Endodermal cell (in vitro differentiated cells): ENCODE data around the gene SPTLC3. TPM values are rescaled to one million over a fixed set of nuclear protein-coding genes. Genes with fewer than 3 reads are reported as not detected.

ENCODE experiments used
- DNase-seq: peaks from one replicate; pipeline ENCODE4 v3.0.0-alpha.2; 2017
- H3K27ac ChIP-seq: 2 replicates; pipeline ENCODE4 v1.5.1; 2013; ENCODE audit warnings: mild to moderate bottlenecking, low read depth, low read length, moderate library complexity
- H3K27me3 ChIP-seq: 2 replicates; pipeline ENCODE4 v1.6.1; 2013; ENCODE audit warnings: mild to moderate bottlenecking, low read length, moderate library complexity; ENCODE audit not compliant: insufficient read depth, control insufficient read depth, poor library complexity, severe bottlenecking
- H3K36me3 ChIP-seq: 2 replicates; pipeline ENCODE4 v1.7.0; 2013; ENCODE audit warnings: mild to moderate bottlenecking, low read length, moderate library complexity; ENCODE audit not compliant: control insufficient read depth, insufficient read depth
- H3K4me1 ChIP-seq: one replicate; pipeline ENCODE4 v1.7.0; 2013; ENCODE audit warnings: low read length; ENCODE audit not compliant: control insufficient read depth, insufficient read depth
- H3K4me3 ChIP-seq: 2 replicates; pipeline ENCODE4 v1.5.1; 2013; ENCODE audit warnings: mild to moderate bottlenecking, low read length, moderate library complexity
- H3K9ac ChIP-seq: 2 replicates; pipeline ENCODE4 v1.6.1; 2013; ENCODE audit warnings: mild to moderate bottlenecking, low read length, moderate library complexity; ENCODE audit not compliant: poor library complexity, severe bottlenecking; ENCODE audit errors: extremely low read depth
- H3K9me3 ChIP-seq: 2 replicates; pipeline ENCODE4 v1.6.1; 2013; ENCODE audit warnings: mild to moderate bottlenecking, low read length, moderate library complexity; ENCODE audit not compliant: control insufficient read depth
- H3K27ac Mint-ChIP-seq: 2 replicates; pipeline ENCODE4 v1.8.0; 2020; ENCODE audit warnings: mixed read lengths
- H3K27me3 Mint-ChIP-seq: 2 replicates; pipeline ENCODE4 v1.8.0; 2021; ENCODE audit warnings: mild to moderate bottlenecking, mixed read lengths; ENCODE audit not compliant: insufficient read depth
- H3K36me3 Mint-ChIP-seq: 2 replicates; pipeline ENCODE4 v1.8.0; 2020; ENCODE audit warnings: low read depth, mixed read lengths
- H3K4me1 Mint-ChIP-seq: 2 replicates; pipeline ENCODE4 v1.8.0; 2020; ENCODE audit warnings: mixed read lengths
- H3K4me3 Mint-ChIP-seq: 2 replicates; pipeline ENCODE4 v1.8.0; 2020; ENCODE audit warnings: mild to moderate bottlenecking, moderate library complexity, mixed read lengths
- H3K9me3 Mint-ChIP-seq: 2 replicates; pipeline ENCODE4 v1.8.0; 2020; ENCODE audit warnings: mild to moderate bottlenecking, mixed read lengths
- CTCF ChIP-seq: fragments of 200-600 bp; sonication (generic); conservative IDR thresholded peaks from 2 replicates; pipeline ENCODE4 v1.5.0; 2021; ENCODE audit warnings: antibody characterized with exemption, mild to moderate bottlenecking
- WGBS, 2 experiments: methylation state at CpG; one replicate each; pipeline versions ENCODE4 v1.1.5 to v1.1.7; 2013; ENCODE audit warnings: missing lambda C conversion rate in 2 of 2, mixed read lengths in 1 of 2; ENCODE audit not compliant: insufficient coverage in 1 of 2, insufficient read length in 1 of 2; 5-methylcytosine and 5-hydroxymethylcytosine counted together
- total RNA-seq, 2 donors: library from RNA; stranded (reverse); fragmentation: NEBNext Ultra II Directional in 1 of 2; extraction: Animal tissue kit (Norgen Biotek cat#: 25700) in 1 of 2; gene quantifications; 2 replicates in 1 of 2; 3 replicates in 1 of 2; pipeline ENCODE4 v1.2.1, GENCODE V29; 2021

SPTLC3 gene
- total RNA-seq, 2 donors from 2014 or later, result 1.6 TPM

- no peak overlapping the region for H3K27ac ChIP-seq
- 57 to 61% methylated on average over 3 of the region's 3 CpGs for WGBS, 2 experiments
- no peak for TF ChIP-seq CTCF
- H3K4me1 ChIP-seq, result no peaks in the 10 kb centered on the region
- no peak overlapping the region for H3K27ac Mint-ChIP-seq
- no peak for DNase-seq
- H3K4me3 Mint-ChIP-seq, result no peak overlapping the region
- H3K36me3 Mint-ChIP-seq, result no peaks in the 10 kb centered on the region
- H3K4me1 Mint-ChIP-seq, result peaks cover 16% of the 10 kb centered on the region
- H3K36me3 ChIP-seq, result no peaks in the 10 kb centered on the region
- H3K9me3 ChIP-seq, result no peaks in the 10 kb centered on the region
- peaks cover 1% of the 10 kb centered on the region for H3K27me3 Mint-ChIP-seq
- H3K9ac ChIP-seq, result no peak overlapping the region
- H3K9me3 Mint-ChIP-seq, result no peaks in the 10 kb centered on the region
- no peak overlapping the region for H3K4me3 ChIP-seq
- H3K27me3 ChIP-seq, result no peaks in the 10 kb centered on the region
Observed at GRCh38 chr20:13054011-13054410, 45.2 kb downstream of the SPTLC3 start.

GRCh38 chr20:13058666-13059389, 50.1 kb downstream of the SPTLC3 start:
- Histone ChIP-seq H3K27ac (no peak overlapping the region), H3K27me3 (no peaks in the 10 kb centered on the region), H3K4me1 (no peaks in the 10 kb centered on the region), H3K4me3 (no peak overlapping the region), H3K9ac (no peak overlapping the region), H3K36me3 (no peaks in the 10 kb centered on the region), H3K9me3 (no peaks in the 10 kb centered on the region)
- Mint-ChIP-seq H3K4me1 (peaks cover 18% of the 10 kb centered on the region), H3K27ac (no peak overlapping the region), H3K27me3 (no peaks in the 10 kb centered on the region), H3K36me3 (no peaks in the 10 kb centered on the region), H3K4me3 (no peak overlapping the region), H3K9me3 (no peaks in the 10 kb centered on the region)
- TF ChIP-seq CTCF, result no peak
- WGBS, 2 experiments, result 87 to 96% methylated on average over 9 of the region's 9 CpGs
- DNase-seq, result no peak

GRCh38 chr20:13059398-13060136, 50.8 kb downstream of the SPTLC3 start:
- Histone ChIP-seq H3K27ac (no peak overlapping the region), H3K4me3 (no peak overlapping the region), H3K36me3 (no peaks in the 10 kb centered on the region), H3K27me3 (no peaks in the 10 kb centered on the region), H3K9me3 (no peaks in the 10 kb centered on the region), H3K9ac (no peak overlapping the region), H3K4me1 (no peaks in the 10 kb centered on the region)
- no peak overlapping the region for H3K4me3 Mint-ChIP-seq
- H3K27me3 Mint-ChIP-seq, result no peaks in the 10 kb centered on the region
- H3K36me3 Mint-ChIP-seq, result no peaks in the 10 kb centered on the region
- no peak for DNase-seq
- peaks cover 18% of the 10 kb centered on the region for H3K4me1 Mint-ChIP-seq
- H3K27ac Mint-ChIP-seq, result no peak overlapping the region
- H3K9me3 Mint-ChIP-seq, result no peaks in the 10 kb centered on the region
- 70 to 88% methylated on average over 5 to 7 of the region's 7 CpGs for WGBS, 2 experiments
- TF ChIP-seq CTCF, result no peak
